Measurements from ENCODE around the gene C4orf36.
"Not testable (repeated sequence)": the region's sequence is repeated elsewhere in the genome, so short reads cannot be mapped to it uniquely, and the experiment has no call there.

C4orf36 gene

DNA sequence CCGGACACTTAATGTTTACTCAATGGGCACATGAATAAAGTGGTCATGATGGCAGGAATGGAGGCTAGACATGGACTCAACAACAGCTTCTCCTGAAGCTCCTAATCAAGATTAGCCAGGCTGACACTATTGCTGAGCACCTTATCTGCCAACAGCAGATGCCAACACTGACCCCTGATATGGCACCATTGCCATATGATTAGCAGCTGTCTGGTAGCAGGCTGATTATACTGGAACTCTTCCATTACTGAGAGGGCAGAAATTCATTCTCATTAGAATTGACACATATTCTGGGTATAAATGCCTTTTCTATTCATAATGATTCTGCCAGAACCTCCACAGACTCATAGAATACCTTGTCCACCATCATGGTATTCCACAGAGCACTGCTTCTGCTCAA lies 24.2 kb upstream of the C4orf36 start:
- no peak for DNase-seq

DNA sequence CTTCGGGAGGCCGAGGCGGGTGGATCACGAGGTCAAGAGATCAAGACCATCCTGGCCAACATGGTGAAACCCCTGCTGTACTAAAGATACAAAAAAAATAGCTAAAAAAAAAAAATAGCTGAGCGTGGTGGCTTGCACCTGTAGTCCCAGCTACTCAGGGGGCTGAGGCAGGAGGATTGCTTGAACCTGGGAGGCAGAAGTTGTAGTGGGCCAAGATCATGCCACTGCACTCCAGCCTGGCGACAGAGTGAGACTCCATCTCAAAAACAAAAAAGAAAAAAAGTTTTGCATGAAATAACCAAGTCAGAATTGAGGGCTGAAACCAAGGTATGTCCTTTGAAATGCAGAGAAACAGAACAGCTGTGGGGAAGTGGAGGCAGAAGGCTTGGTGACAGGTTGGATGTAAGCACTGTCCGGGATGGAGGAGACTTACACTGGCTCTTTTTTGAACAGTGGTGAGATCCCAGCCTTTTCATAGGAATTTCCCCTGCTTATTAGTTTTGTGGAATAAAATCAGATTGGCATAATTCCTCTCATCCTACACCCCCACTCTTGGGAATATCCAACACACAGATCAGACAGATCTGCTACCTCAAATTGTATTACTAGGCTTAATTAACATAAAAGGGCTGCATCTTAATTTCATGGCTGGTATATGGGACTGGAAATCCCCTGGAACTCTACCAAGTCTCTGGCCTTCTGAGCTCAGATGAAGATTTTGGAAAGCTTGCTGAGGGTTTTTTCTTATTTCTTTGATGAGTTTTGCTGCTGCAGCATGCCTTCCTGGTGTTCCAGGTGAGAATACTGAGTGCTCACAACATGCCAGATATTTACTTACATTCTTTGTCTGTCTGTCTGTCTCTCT lies 18.8 kb upstream of the C4orf36 start:
- no peak for DNase-seq

DNA sequence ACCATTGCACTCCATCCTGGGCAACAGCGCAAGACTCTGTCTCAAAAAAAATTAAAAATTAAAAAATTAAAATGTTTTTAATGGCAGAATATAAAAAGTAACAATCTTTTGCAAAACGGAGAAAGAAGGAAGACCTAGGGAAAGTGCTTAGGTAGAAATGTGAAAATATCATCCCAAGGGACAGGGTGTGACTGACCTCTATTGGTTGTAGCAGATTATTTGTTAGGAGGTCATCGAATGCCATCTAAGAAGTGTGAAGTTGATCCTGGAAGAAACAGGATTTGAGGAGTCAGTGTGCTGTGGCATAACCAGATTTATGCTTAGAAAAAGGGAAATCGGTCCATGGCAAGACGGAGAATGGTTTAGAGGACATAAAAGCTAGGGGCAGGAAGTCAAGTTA lies 18.1 kb upstream of the C4orf36 start:
- no peak for DNase-seq

DNA sequence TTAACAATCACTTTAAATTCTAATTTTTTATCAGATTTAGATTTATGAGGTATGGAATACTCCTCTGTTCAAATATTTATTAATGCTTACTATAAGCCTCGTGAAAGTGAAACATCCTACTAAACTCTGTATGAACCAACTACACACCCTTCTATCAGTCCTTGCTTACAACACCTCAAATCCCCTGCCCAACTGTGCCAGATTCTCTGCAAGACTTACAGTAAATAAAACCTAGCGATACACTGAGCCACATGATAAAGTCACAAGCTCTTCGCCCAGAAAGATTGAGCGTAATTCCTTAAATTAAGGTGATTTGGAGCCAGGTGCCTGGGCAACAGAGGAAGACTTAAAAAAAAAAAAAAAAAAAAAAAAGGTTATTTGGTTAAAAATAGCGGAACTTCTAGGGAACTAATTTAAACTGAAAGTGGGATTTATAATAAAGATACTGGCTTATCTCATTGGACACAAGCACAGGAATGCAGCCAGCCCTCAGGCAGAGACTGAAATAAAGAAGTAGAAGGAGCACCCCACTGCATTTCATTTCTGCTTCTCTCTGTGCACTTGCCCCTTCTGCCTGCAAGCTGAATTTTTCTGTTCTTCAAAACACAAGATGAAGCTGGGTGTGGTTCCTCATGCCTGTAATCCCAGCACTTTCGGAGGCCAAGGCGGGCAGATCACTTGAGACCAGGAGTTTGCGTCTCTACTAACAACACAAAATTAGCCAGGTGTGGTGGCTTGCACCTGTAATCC lies 17.5 kb upstream of the C4orf36 start:
- no peak for DNase-seq

DNA sequence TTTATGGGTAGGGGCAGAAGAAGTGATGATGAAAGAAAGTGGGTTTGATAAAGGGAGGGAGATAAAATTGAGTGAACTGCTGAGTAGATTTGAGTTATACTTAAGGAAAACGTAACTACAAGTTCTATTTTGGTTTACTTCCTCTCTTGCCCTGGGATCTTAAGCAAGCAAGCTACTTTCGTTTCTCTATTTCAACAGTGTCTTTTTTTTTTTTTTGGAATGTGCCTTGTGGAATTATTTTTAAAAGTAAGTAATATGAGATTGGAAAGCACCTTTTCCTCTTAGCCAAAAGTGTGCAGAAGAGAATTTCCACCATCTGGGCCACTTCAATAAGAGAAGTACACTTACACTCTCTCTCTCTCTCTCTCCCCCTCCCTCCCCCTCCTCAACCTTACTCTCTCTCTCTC lies 16.0 kb upstream of the C4orf36 start:
- DNase-seq = no peak

DNA sequence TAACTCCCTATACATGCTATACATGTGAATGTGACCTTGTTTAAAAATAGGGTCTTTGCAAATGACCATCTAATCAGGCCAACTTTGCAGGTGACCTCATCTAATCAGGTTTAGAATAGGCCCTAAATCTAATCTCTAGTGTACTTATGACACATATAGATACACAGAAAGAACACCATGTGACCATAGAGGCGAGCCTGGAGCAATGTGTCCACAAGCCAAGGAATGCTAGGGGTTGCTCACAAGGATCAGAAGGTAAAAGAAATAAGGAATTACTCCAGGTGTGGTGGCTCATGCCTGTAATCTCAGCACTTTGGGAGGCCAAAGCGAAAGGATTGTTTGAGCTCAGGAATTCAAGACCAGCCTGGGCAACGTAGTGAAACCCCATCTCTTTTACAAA lies 9.6 kb upstream of the C4orf36 start:
- DNase-seq = no peak

DNA sequence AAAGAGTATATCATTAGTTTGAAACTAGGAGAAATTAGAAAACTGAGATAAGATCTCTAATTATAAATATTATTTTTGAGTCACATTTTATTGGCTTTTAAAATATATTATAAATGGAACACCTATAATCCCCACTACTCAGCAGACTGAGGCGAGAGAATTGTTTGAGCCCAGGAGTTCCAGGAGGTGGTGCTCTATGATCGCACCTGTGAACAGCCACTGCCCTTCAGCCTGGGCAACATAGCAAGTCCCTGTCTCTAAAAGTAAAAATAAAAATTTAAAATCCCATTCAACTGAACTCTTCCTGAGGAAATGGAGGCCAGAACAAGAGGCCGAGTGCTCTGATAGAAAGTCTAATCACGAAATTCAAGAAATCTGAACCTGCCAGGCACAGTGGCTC lies 6.3 kb upstream of the C4orf36 start:
- no peak for DNase-seq

DNA sequence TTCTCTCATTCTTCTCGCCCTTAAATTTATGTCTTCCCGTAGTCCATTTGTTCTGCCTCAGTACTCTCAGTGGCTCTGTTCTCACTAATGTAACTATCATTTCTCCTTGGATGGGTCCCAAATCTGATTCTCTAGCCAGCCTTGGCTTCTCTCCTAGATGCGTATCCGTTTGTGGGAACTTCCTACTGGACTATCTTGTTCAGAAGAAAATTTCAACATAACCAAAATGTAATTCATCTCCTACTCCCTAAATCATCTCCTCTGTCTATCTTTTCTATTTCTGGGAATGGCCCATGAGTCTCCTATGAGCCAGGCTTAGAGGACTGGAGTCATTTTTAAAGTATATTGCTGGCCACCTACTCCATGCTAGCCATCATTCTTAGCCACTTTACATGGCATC lies 4.4 kb upstream of the C4orf36 start:
- no peak for DNase-seq

DNA sequence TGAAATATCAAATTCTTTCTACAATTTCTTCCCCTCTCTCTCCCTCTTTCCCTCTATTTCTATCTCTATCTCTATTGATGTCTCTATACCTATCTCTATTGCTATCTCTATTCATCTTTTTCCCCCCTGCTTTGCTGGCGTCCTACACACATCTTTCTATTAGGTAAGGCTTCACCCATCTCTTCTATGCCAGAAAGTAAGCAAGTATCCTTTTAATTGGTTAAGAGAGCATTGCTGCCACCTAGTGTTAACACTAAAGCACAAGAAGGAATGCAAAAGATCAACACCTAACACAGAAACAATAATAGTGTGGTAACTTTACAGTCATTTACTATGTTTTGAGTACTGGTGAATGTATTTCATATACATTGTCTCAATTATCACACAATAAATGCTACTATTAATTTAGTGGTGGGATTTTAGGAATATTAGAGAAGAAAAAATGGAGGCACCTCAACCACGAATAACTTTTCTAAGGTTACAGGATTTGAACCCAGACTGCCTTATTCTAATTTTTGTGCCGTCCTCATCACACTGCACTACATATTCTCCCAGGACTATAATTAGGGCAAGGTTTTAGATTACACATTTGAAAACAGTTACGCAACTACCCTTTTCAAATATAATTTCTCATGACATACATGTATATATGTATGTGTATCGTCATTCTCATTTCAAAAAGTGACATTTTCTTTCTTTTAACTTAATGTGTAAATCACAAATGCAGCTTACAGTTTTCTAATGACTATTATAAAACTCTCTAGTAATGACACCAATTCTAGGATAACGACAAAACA lies 3.7 kb upstream of the C4orf36 start:
- peak; percentile 54 for DNase-seq

DNA sequence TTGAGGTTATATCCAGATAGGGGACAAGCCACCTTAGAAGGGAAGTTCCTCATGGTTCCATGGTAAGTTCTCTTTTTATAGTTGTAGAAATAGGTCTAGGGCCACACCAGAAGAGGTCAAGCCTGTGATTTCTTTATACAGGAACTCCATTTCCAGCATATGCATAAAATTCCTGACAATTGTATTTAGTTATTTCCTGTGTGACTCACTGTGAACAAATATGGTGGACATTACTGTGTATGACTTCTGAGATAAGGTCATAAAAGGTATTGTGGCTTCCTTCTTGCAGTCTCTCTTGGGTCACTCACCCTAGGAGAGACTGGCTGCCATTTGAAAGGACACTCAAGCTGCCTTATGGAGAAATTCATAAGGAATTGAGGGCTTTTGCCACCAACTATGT lies 2.2 kb upstream of the C4orf36 start:
- DNase-seq = peak; percentile 58

DNA sequence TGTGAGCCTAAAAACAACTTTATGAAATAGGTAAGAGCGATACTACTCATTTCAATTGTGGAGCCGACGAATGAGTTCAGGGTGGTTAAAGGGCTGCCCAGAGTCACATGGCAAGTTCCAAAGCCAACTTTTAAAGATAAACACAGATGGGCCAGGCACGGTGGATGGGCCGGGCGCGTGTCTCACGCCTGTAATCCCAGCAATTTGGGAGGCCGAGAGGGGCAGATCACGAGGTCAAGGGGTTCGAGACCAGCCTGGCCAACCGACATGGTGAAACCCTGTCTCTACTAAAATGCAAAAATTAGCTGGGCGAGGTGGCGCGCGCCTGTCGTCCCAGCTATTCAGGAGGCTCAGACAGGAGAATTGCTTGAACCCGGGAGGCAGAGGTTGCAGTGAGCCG lies 914 bp upstream of the C4orf36 start:
- no peak for DNase-seq

DNA sequence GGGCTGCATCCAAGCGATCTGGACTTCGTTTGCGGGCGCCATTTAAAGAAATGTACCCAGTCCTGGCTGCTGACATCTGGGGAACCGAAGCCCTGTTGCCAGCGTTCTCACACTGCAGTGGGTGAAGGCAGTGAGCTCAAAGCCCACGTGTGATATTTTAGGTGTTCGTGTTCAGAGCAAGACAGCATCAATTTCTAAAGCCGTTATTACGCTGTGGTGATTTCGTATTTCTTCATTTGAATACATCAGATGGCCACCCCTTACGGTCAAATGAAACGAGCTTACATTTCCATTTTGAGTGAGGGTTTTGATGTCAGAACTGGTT lies 376 bp upstream of the C4orf36 start:
- no peak for DNase-seq

DNA sequence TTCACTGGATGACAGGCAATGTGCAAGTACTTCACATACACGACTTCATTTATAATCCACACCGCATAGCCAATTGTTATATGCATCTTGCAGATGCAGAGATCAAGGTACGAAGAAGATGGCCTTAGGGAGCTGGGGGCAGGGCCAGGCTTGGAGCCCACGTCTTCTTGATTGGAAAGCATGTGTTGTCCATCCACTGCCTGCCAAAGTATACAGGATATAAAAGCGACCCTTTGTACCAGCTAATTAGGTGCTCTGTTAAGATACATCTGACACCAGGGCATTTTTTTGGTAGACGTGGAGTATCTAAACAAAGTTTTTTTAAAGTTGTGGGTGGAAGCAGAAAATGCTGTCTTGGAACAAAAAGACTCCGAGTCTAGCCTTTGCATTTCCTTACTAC lies 1.4 kb downstream of the C4orf36 start:
- DNase-seq = no peak

DNA sequence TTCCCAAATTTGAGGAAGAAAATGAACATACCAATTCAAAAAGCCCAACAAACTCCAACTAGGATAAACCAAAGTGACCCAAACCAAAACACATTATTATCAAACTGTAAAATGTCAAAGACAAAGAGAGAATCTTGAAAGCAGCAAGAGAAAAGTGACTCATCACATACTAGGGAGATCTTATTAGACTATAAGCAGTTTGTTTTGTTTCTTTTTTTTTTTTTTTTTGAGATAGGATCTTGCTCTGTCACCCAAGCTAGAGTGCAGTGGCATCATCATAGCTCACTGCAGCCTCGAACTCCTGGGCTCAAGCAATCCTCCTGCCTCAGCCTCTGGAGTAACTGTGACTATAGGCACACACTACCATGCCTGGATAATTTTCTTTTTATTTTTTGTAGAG lies 12.6 kb downstream of the C4orf36 start:
- DNase-seq = no peak

DNA sequence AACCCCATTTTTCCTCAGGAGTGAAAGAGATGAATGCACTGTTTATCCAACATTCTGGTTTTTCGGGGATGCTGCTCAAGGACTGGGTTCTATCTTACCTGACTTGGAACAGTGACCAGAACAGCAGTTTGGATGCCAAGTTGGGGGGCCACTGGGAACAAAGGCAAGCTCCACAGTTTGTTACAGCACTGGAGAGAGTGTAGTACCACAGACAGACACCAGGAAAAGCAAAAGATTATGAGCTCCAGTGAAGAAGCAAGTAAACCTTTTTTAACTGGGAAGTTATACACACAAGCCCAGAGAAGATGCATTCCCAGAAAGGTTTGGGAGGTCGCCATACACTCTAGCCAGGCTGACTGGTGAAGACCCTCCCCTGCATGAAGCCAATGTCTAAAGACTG lies 13.6 kb downstream of the C4orf36 start:
- no peak for DNase-seq

DNA sequence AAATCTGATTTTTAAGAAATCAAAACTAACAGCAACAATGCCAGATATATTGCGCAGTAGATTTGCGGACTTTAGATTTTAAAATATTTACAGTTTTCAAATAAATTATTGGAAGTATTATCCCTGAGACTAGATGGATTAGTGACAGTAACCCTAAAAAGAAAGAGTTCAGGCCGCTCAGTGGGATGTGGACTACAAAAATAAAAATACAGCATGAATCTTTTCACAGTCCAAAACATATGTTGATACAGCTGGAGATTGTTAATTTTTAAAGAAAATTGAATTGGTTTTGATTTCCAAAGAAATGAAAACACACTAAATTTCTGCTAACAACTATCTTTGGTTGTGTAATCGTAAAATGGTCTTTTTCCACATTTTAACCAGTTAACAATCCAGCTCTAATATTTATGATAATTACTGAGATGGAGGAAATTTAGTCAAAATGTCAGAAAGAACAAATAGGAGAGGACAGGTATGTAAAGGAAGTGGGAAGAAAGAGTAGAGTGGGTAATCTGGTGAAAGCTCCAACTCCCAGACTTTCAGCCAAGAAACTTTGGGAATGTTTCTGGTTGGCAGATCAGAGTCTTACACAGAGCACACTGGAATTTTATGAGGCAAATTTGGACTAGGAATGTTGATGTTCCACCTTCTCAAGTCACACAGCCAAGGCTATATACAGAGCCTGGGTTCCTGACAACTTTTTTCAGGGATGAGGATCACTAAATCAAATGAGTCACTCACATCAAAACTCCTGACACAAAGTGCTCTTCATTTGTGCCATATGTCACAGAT lies 15.1 kb downstream of the C4orf36 start:
- DNase-seq = no peak

DNA sequence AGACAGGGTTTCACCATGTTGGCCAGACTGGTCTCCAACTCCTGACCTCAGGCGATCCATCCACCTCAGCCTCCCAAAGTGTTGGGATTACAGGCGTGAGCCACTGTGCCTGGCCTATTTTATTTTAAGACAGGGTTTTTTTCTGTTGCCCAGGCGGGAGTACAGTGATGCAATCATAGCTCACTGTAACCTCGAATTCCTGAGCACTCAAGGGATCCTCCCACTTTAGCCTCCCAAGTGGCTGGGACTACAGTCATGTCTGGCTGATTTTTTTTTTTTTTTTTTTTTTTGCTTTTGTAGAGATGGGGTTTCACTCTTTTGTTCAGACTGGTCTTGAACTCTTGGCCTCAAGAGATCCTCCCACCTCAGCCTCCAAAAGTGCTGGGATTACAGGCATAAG lies 16.8 kb downstream of the C4orf36 start:
- DNase-seq = not testable (repeated sequence)

DNA sequence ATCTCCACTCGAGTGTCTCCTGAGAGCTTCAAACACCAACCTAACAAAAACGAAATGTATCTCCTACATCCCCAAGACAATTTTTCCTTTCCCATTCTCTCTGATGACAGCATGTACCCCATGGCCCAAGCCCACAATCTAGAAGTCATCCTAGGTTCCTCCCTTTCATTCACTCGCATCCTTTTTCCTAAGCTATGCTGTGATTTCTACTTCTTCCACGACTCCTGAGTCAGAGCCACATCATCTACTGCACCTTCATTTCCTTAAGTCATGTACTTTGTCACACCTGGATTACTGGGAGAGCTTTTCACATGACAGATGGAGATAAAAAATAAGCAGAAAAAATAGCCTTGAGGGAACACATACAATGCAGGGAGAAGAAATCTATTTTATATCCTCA lies 20.1 kb downstream of the C4orf36 start:
- no peak for DNase-seq

DNA sequence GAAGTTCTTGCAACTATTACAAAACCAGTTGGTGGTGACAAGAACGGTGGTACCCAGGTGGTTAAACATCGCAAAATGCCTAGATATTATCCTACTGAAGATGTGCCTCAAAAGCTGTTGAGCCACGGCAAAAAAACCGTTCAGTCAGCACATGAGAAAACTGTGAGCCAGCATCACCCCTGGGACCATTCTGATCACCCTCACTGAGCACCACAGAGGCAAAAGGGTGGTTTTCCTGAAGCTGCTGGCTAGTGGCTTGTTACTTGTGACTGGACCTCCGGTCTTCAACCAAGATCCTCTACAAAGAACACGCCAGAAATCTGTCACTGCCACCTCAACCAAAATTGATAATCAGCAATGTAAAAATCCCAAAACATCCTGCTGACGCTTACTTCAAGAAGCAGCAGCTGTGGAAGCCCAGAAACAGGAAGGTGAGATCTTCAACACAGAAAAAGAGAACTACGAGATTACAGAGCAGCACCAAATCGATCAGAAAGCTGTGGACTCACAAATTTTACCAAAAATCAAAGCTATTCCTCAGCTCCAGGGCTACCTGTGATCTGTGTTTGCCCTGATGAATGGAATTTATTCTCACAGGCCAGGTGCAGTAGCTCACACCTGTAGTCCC lies 21.7 kb downstream of the C4orf36 start:
- no peak for DNase-seq

DNA sequence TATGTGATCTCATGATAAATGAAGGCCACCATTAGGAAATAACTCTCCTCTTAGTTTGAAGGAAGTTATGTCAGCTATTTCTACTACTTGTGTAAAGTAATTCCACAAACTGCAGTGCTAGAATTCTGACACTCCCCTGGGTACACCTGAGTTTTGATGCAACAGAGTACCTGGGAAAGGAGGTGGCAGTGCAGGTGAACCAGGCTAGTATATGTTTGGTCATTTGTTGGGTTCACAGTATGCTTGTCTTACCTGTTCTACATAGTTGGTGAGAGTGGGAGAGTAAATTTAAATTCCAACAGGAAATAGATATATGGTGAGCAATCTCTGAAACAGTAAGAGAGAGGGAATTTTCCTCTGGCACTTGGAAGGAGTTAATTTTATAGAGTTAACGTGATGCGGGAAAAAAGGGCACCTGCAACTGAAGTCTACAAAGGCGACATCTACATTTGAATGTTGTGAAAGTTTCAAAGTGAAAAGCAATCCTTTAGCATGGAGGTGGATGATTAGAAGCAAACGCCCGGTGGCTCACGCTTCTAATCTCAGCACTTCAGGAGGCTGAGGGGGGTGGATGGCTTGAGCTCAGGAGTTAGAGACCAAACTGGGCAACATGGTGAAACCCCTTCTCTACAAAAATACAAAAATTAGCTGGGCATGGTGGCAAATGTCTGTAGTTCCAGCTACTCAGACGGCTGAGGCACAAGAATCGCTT lies 34.7 kb downstream of the C4orf36 start:
- DNase-seq = no peak

DNA sequence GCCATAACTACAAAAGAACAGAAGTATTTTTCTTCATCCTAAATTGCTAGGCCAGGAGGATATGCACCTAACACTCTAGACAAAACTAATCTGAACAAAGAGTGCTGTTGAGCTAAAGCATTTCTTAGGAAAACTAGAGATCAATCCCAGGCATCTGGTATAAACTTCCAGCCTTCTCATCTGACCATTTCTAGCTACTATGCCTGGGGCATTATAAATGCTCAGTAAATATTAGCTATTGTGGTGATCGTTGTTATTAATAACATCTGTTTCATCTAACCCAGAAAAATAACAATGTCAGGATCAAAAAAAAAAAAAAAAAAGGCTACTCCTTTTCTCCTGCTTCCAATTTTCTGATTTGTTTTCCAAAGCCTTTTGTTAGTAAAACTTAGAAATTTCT lies 35.3 kb downstream of the C4orf36 start:
- DNase-seq = no peak

DNA sequence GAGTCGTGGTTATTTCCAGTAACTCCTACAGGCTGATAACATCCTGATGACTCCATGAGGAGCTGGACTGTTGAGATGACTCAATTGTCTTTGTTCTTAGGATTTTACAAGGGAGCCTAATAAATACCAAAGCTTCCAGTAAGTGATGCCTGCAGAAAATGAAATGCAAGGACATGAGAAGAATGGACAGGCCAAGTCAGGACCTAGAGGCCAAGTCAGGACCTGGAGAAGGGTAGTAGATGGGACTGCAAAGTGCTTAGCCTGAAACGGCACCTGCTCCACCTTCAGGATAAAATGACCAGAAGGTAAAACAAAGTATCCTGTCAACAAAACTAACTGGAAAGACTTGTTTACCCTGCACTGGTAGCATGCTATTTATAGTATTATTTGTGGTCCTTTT lies 36.6 kb downstream of the C4orf36 start:
- DNase-seq = peak; percentile 41

All from HCEC 1CT (cell line).